Esophagus muscularis mucosa (tissue), 4 donors: ENCODE results near the gene RNLS. TPM values are rescaled to one million over a fixed set of nuclear protein-coding genes. Genes with fewer than 3 reads are reported as not detected.
"Not testable (repeated sequence)": the region's sequence is repeated elsewhere in the genome, so short reads cannot be mapped to it uniquely, and the experiment has no call there.

Source experiments
- DNase-seq: peaks from one replicate; pipeline ENCODE4 v3.0.0-alpha.2; 2017; ENCODE audit errors: extremely low spot score
- H3K27ac ChIP-seq, 4 donors: fragments of 200-600 bp; sonication (generic); replicated peaks in 1 of 4; 1 replicate in 3 of 4; 2 replicates in 1 of 4; pipeline ENCODE4 v1.5.1; 2016 to 2019; ENCODE audit warnings: mild to moderate bottlenecking in 1 of 4
- H3K27me3 ChIP-seq, 4 donors: fragments of 200-600 bp; sonication (generic); one replicate each; pipeline versions ENCODE4 v1.5.1 to v1.6.0; 2016 to 2019
- H3K36me3 ChIP-seq, 4 donors: fragments of 200-600 bp; sonication (generic); one replicate each; pipeline ENCODE4 v1.5.1; 2016 to 2019
- H3K4me1 ChIP-seq, 4 donors: fragments of 200-600 bp; sonication (generic); one replicate each; pipeline ENCODE4 v1.5.1; 2016 to 2019
- H3K4me3 ChIP-seq, 4 donors: fragments of 200-600 bp; sonication (generic); 1 replicate in 2 of 4; 2 replicates in 2 of 4; pipeline ENCODE4 v1.5.1; 2016 to 2019; ENCODE audit warnings: mild to moderate bottlenecking in 4 of 4, moderate library complexity in 1 of 4
- H3K9me3 ChIP-seq, 4 donors: fragments of 200-600 bp; sonication (generic); 1 replicate in 3 of 4; 2 replicates in 1 of 4; pipeline ENCODE4 v1.5.1; 2016 to 2019
- EP300 ChIP-seq: sonication (generic); formaldehyde crosslinking; IDR thresholded peaks from one replicate; pipeline ENCODE4 v1.6.1; 2017; ENCODE audit warnings: antibody characterized with exemption
- POLR2A ChIP-seq: fragments of 450-650 bp; IDR thresholded peaks from one replicate; pipeline ENCODE4 v1.6.1; 2017; ENCODE audit warnings: antibody characterized with exemption, moderate library complexity, mild to moderate bottlenecking, low read depth
- POLR2AphosphoS5 ChIP-seq, 2 donors: sonication (generic); formaldehyde crosslinking; IDR thresholded peaks; one replicate each; pipeline ENCODE4 v1.6.1; 2017; ENCODE audit warnings: antibody characterized with exemption in 2 of 2
- WGBS: methylation state at CpG from one replicate; pipeline ENCODE4 v1.1.5; 2018; 5-methylcytosine and 5-hydroxymethylcytosine counted together
- intact Hi-C: fragments of 100-400 bp; cut with DNase I; formaldehyde crosslinking; loops from one replicate; pipeline ENCODE4 v1.15.1; 2023
- total RNA-seq, 4 donors: library from RNA; depleted of rRNA; stranded (reverse); fragments of >200 nt; gene quantifications; one replicate each; pipeline versions ENCODE4 v1.1.0 to v1.2.1, GENCODE V29; 2016
- TF ChIP-seq, protein P1 (sequence below), 3 experiments: fragments of 200-600 bp in 2 of 3; fragments of 450-650 bp in 1 of 3; sonication (generic) in 2 of 3; IDR thresholded peaks; one replicate each; pipeline ENCODE4 v1.5.1; 2017 to 2019; ENCODE audit warnings: antibody characterized with exemption in 3 of 3, mild to moderate bottlenecking in 2 of 3, moderate library complexity in 1 of 3

The RNLS gene
- total RNA-seq, 4 donors from 2014 or later = 6.7 to 12.9 (median 10.9) TPM

DNA sequence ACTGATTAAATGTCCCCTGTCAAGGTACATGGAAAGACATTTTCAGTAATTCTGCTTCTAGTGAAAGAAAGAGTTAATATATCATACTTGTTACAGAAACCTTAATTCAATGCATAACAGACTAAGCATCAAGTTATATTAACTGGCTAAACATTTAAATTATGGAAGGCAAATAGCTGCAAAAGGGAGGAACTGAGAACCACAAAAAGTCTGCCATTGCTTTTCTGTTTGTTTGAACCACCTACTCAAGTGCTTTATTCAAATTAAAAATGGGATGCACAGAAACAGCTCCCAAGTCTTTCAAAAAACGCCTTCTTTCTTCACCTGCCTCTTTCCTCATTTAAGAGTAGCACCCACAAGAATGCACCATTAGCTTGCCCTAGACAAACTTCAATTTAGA, 271.9 kb downstream of the RNLS start:
- WGBS = 68% methylated on average over 1 of the region's 1 CpG
- Histone ChIP-seq H3K9me3 (no peaks in the 10 kb centered on the region), H3K27me3 (no peaks in the 10 kb centered on the region), H3K4me1 (no peaks in the 10 kb centered on the region), H3K4me3 (no peak overlapping the region), H3K27ac (no peak overlapping the region), H3K36me3 (no peaks in the 10 kb centered on the region)
- intact Hi-C loops = no loop called here
- no peak for TF ChIP-seq POLR2AphosphoS5 (IDR thresholded peaks at IDR 0.05)
- no peak for DNase-seq

DNA sequence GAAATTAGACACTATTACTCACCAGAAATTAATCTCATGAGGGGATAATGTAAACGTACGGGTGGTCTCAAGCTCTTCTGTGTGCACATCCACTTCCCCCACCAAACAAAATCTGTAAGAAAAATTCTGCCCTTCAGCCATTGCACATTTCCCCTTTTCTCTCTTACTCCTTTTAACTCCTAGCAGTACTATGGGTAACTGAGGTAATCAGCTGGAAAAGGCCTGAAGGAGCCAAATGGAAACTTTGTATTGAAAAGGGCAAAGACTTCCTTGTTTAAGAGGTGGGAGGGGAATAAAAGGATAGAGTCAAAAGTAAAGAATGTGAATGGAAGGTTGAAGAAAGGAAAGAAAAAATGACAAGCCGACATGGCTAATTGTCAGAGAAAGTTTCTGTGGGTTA, 273.8 kb downstream of the RNLS start:
- intact Hi-C loops = no loop called here
- H3K4me1 ChIP-seq = no peaks in the 10 kb centered on the region
- no peak for DNase-seq
- H3K27ac ChIP-seq = no peak overlapping the region
- no peaks in the 10 kb centered on the region for H3K36me3 ChIP-seq
- no peak for TF ChIP-seq EP300
- TF ChIP-seq POLR2AphosphoS5 (IDR thresholded peaks at IDR 0.05) = no peak
- TF ChIP-seq POLR2A = no peak
- TF ChIP-seq, protein P1, sequence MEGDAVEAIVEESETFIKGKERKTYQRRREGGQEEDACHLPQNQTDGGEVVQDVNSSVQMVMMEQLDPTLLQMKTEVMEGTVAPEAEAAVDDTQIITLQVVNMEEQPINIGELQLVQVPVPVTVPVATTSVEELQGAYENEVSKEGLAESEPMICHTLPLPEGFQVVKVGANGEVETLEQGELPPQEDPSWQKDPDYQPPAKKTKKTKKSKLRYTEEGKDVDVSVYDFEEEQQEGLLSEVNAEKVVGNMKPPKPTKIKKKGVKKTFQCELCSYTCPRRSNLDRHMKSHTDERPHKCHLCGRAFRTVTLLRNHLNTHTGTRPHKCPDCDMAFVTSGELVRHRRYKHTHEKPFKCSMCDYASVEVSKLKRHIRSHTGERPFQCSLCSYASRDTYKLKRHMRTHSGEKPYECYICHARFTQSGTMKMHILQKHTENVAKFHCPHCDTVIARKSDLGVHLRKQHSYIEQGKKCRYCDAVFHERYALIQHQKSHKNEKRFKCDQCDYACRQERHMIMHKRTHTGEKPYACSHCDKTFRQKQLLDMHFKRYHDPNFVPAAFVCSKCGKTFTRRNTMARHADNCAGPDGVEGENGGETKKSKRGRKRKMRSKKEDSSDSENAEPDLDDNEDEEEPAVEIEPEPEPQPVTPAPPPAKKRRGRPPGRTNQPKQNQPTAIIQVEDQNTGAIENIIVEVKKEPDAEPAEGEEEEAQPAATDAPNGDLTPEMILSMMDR (IDR thresholded peaks at IDR 0.05) = no peak
- no peak overlapping the region for H3K4me3 ChIP-seq
- no peaks in the 10 kb centered on the region for H3K9me3 ChIP-seq
- no peaks in the 10 kb centered on the region for H3K27me3 ChIP-seq
- WGBS = 87% methylated on average over 3 of the region's 3 CpGs

DNA sequence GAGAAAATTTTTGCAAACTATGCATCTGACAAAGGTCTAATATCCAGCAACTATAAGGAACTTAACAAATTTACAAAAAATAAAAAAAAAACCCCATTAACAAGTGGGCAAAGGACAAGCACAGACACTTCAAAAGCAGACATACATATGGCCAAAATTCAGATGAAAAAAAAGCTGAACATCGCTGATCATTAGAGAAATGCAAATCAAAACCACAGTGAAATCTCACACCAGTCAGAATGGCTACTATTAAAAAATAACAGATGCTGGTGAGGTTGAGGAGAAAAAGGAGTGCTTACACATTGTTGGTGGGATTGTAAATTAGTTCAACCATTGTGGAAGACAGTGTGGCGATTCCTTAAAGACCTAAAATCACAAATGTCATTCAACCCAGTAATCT, 274.8 kb downstream of the RNLS start:
- WGBS = 96% methylated on average over 2 of the region's 2 CpGs
- intact Hi-C loops, DNase-seq, H3K4me1 ChIP-seq, H3K36me3 ChIP-seq, H3K4me3 ChIP-seq, H3K9me3 ChIP-seq, H3K27me3 ChIP-seq, H3K27ac ChIP-seq: not testable (repeated sequence)

DNA sequence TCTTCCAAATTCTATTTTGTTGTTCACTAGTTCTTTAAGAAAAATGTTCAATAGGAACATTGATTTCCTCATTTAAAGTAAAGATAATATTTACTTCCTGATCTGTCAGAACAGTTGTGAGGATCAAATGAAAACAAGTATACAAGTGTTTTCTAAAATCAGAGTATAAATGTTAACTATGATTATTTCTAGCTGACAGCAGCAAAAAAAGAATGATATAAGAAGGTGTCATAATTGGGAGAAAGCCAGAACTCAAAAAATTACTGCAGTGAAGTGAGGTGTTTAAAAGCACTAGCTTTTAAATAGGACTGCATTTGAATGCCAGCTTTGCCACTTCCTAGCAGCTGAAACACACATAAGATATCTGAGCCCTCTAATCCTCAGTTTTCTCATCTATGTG, 283.3 kb downstream of the RNLS start:
- intact Hi-C loops = no loop called here
- DNase-seq = no peak
- TF ChIP-seq POLR2A (no peak), POLR2AphosphoS5 (IDR thresholded peaks at IDR 0.05) (no peak), EP300 (no peak)
- TF ChIP-seq, protein P1 (IDR thresholded peaks at IDR 0.05) = no peak
- Histone ChIP-seq H3K9me3 (no peaks in the 10 kb centered on the region), H3K27me3 (no peaks in the 10 kb centered on the region), H3K36me3 (no peaks in the 10 kb centered on the region), H3K4me3 (no peak overlapping the region), H3K27ac (no peak overlapping the region), H3K4me1 (no peaks in the 10 kb centered on the region)

DNA sequence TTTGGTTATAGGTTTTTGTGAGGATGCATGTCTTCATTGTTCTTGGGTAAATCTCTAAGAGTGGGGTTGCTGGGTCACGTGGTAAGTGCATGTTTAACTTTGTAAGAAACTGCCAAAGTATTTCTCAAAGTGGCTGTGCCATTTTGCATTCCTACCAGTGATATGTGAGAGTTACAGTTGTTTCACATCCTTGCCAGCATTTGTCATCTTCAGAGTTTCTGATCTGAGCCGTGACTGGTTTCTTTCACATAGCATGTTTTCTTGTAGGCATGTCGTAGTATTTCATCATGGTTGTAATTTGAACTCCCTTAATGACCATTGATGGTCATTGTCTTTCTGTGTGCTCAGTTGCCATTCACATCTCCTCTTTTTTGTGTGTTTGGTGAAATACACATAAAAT, 286.0 kb downstream of the RNLS start:
- no peak for DNase-seq
- no peak for TF ChIP-seq POLR2AphosphoS5 (IDR thresholded peaks at IDR 0.05)
- H3K9me3 ChIP-seq = no peaks in the 10 kb centered on the region
- H3K27me3 ChIP-seq = no peaks in the 10 kb centered on the region
- intact Hi-C loops = no loop called here
- no peak overlapping the region for H3K4me3 ChIP-seq
- H3K36me3 ChIP-seq = no peaks in the 10 kb centered on the region
- WGBS = 84% methylated on average over 3 of the region's 3 CpGs
- H3K27ac ChIP-seq = no peak overlapping the region
- H3K4me1 ChIP-seq = no peaks in the 10 kb centered on the region

DNA sequence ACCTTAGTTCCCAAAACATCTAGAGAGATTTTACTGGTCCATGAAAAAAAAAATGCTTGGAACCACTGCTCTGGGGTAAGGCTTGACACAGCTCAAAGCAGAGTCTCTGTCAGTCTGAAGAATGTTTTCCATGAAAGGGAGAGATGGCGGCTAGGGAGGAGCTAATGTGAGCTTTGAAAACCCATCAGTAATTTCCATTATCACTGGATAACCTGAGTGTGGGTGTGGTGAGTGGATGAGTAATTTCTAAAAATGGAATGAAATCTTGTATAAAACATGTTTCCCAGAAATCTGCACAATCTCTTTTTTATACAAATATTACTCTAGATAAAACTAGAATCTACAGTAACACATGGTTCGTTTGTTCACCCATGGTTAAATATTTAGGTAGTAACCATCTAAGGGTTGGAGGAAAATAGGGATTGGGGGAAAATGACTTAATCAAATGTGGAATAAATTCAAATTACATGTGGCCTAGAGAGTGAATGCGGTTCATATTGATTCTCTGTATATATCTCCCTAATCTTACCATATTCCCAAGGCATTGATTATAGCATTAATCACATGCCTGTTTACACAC, 289.4 kb downstream of the RNLS start:
- Histone ChIP-seq H3K9me3 (no peaks in the 10 kb centered on the region), H3K4me3 (no peak overlapping the region), H3K27ac (no peak overlapping the region), H3K36me3 (no peaks in the 10 kb centered on the region), H3K27me3 (no peaks in the 10 kb centered on the region), H3K4me1 (no peaks in the 10 kb centered on the region)
- WGBS = 93% methylated on average over 3 of the region's 3 CpGs
- no peak for DNase-seq
- TF ChIP-seq EP300 = no peak
- TF ChIP-seq POLR2A = no peak
- TF ChIP-seq, protein P1 (IDR thresholded peaks at IDR 0.05) = no peak
- TF ChIP-seq POLR2AphosphoS5 (IDR thresholded peaks at IDR 0.05) = no peak
- intact Hi-C loops = no loop called here
